ENCODE results near the gene CFL2. TPM values are rescaled to one million over a fixed set of nuclear protein-coding genes. Genes with fewer than 3 reads are reported as not detected.
A peak's percentile ranks its signal among the peaks of the same experiment; 100 is the strongest.

CFL2 gene
- total RNA-seq, 2 experiments from 2014 or later, result 7.7 to 9.0 TPM

DNA sequence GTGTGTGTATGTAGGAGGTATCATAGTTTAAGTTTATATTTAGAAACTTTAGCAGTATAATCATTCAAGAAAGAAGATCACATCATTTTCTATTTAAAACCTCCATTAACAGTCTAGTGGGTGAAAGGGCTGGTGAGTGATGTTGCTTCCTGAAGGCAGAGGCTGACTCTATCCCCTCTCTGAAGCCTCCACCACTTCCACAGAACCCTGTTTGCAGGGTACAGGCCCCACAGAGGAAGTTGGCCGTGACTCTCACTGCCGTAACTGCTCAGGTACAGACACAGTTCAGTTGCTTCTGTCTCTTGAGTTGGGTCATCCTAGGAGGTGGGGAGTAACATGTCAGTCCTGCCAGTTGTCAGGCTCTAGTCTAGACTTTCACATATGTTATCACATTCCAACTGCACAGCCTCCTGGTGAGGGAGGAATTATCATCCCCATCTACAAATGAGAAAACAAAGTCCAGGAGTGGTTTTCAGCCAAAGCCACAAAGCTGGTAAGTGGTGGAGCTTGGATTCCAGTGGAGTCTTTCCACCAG, 31.5 kb downstream of the CFL2 start:
- ChIA-PET POLR2A (no interaction called here), CTCF (no interaction called here)
- Mint-ChIP-seq H3K4me3 (no peak overlapping the region), H3K27ac (no peak overlapping the region), H3K36me3 (ENCODE audit: low read depth) (no peaks in the 10 kb centered on the region), H3K4me1 (peaks cover 12% of the 10 kb centered on the region), H3K27me3 (peaks cover 6% of the 10 kb centered on the region), H3K9me3 (no peaks in the 10 kb centered on the region)
- peak; percentile 43 for DNase-seq

DNA sequence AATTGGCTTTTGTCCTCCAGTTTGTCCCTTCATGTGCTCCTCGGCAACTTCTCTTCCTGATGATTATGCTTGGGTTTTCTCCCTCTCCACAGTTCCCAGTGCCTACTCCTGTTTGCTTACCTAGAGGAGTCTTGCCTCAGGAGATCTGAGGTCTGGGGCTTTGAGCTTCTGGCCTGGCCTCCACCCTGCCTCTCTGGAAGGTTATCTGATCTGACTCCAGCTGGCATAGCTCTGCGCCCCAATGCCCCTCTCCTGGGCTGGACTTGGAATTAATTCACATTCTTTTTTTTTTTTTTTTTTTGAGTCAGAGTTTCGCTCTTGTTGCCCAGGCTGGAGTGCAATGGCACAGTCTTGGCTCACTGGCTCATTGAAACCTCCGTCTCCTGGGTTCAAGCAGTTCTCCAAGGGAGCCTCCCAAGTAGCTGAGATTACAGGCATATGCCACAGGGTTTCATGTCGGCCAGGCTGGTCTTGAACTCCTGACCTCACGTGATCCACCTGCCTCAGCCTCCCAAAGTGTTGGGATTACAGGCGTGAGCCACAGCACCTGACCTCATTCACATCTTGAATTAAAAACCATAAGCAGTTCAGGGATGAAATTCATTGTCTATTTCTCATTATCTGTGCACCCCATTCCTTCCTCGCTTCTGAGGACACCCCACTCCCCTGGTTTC, 33.5 kb downstream of the CFL2 start:
- Mint-ChIP-seq H3K27ac (no peak overlapping the region), H3K4me1 (peaks cover 12% of the 10 kb centered on the region), H3K4me3 (no peak overlapping the region), H3K36me3 (ENCODE audit: low read depth) (no peaks in the 10 kb centered on the region), H3K9me3 (no peaks in the 10 kb centered on the region), H3K27me3 (peaks cover 1% of the 10 kb centered on the region)
- CTCF ChIA-PET, result interaction anchor here (0.7 to 0.8 kb wide), 2 partner anchors 192 to 739 kb away, joined by 3 to 4 read pairs; no protein-coding TSS in a partner anchor
- no peak for DNase-seq
- POLR2A ChIA-PET, result no interaction called here

DNA sequence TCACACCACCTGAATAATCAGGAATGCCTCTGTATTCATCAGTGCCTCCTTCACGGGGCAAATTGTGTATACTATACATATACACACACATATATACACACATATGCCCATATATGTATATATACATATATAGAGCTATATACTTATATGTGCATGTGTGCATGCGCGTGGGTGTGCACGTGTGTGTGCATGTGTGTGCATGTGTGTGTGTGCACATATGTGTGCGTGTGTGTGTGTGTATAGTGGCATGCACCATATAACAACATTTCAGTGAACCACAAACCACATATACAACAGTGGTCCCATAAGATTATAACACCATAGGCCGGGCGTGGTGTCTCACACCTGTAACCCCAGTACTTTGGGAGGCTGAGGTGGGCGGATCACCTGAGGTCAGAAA, 35.7 kb downstream of the CFL2 start:
- no peaks in the 10 kb centered on the region for H3K27me3 Mint-ChIP-seq
- H3K4me3 Mint-ChIP-seq, result no peak overlapping the region
- H3K4me1 Mint-ChIP-seq, result peaks cover 12% of the 10 kb centered on the region
- no peak for DNase-seq
- ChIA-PET CTCF (interaction anchor here (1.0 kb wide), 1 partner anchor 303 kb away, joined by 3 read pairs; no protein-coding TSS in a partner anchor), POLR2A (no interaction called here)
- no peaks in the 10 kb centered on the region for H3K36me3 Mint-ChIP-seq (ENCODE audit: low read depth)
- H3K27ac Mint-ChIP-seq, result no peak overlapping the region
- H3K9me3 Mint-ChIP-seq, result no peaks in the 10 kb centered on the region

DNA sequence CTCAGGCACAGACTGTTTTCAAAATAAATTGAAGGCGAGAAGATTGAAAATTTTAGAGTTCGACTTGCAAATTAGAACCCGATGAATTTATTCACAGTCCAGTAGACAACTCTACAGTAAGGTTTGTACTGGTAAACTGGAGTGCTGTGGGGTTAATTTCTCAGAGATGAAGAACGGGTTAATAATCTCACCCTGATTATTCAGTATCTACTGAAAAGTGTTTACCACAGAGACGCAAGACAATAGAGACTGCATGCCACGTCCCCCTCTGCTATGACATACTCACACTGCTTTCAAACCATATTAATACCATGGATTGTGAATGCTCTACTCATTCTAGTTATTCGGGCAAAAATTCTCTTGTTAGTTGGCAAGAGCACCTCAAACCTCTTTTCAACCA, 36.1 kb downstream of the CFL2 start:
- ChIA-PET POLR2A (no interaction called here), CTCF (interaction anchor here (1.0 kb wide), 1 partner anchor 303 kb away, joined by 3 read pairs; no protein-coding TSS in a partner anchor)
- H3K9me3 Mint-ChIP-seq, result no peaks in the 10 kb centered on the region
- H3K4me1 Mint-ChIP-seq, result peaks cover 8% of the 10 kb centered on the region
- no peak overlapping the region for H3K27ac Mint-ChIP-seq
- no peak overlapping the region for H3K4me3 Mint-ChIP-seq
- no peaks in the 10 kb centered on the region for H3K36me3 Mint-ChIP-seq (ENCODE audit: low read depth)
- DNase-seq, result no peak
- H3K27me3 Mint-ChIP-seq, result no peaks in the 10 kb centered on the region

DNA sequence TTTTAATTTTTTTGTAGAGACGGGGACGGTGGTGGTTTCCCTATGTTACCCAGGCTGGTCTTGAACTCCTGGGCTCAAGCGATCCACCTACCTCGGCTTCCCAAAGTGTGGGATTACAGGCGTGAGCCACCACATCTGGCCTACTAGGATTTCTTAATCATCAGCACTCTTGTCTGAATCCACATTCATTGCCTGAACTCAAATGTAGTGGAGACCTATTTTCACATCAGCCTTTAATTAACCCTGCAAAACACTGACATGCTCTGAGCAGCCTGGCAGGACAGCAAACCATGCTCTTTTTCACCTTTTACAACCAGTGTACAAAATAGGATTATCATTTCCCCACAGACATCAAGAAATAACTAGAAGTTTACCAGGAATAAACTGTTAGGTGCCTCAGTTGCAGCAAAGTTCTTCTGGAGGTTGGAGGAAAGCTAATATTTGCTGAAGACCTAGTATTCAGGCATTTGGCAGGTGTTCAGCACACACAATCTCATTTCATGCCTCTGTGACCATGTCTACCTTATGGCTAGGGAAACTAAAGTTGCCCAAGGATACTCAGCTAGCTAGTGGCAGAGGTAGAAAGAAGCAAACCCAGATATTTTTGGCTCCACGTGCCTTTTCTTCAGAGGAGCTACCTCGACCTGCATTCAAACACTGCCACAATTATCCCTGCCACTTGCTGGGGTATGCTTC, 37.7 kb downstream of the CFL2 start:
- no peak for DNase-seq
- Mint-ChIP-seq H3K4me1 (peaks cover 1% of the 10 kb centered on the region), H3K27me3 (no peaks in the 10 kb centered on the region), H3K36me3 (ENCODE audit: low read depth) (no peaks in the 10 kb centered on the region), H3K9me3 (no peaks in the 10 kb centered on the region), H3K27ac (no peak overlapping the region), H3K4me3 (no peak overlapping the region)
- CTCF ChIA-PET, result no interaction called here
- POLR2A ChIA-PET, result no interaction called here

DNA sequence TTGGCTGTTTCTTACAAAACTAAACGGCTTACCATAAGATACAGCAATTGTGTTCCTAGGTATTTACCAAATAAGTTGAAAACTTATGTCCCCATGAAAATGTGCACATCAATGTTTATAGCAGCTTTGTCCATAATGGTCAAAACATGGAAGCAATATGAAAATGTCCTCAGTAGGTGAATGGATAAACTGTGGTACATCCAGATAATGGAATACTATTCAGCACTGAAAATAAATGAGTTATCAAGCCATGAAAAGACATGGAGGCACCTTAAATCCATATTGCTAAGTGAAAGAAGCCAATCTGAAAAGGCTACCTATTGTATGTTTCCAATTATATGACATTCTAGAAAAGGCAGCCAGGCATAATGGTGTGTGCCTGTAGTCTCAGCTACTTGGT, 40.7 kb downstream of the CFL2 start:
- Mint-ChIP-seq H3K4me1 (peaks cover 3% of the 10 kb centered on the region), H3K36me3 (ENCODE audit: low read depth) (no peaks in the 10 kb centered on the region), H3K27me3 (no peaks in the 10 kb centered on the region), H3K9me3 (no peaks in the 10 kb centered on the region), H3K27ac (no peak overlapping the region), H3K4me3 (no peak overlapping the region)
- CTCF ChIA-PET, result interaction anchor here (0.6 to 2.7 kb wide), 7 partner anchors 36 to 749 kb away, joined by 3 to 35 read pairs (median 5); partner anchors contain the start of gene FAM177A1
- POLR2A ChIA-PET, result no interaction called here
- no peak for DNase-seq

DNA sequence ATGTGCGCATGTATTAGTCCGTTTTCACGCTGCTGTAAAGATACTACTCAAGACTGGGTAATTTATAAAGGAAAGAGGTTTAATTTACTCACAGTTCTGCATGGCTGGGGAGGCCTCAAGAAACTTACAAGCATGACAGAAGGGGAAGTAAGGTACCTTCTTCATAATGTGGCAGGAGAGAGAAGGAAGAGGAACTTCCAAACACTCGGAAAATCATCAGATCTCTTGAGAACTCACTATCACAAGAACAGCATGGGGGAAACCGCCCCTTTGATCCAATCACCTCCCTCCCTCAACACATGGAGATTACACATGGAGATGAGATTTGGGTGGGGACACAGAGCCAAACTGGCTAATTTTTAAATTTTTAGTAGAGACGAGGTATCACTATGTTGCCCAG, 42.7 kb downstream of the CFL2 start:
- ChIA-PET POLR2A (no interaction called here), CTCF (interaction anchor here (1.8 to 3.4 kb wide), 4 partner anchors 38 to 751 kb away, joined by 4 to 18 read pairs (median 8); no protein-coding TSS in a partner anchor)
- Mint-ChIP-seq H3K9me3 (no peaks in the 10 kb centered on the region), H3K27ac (no peak overlapping the region), H3K4me1 (peaks cover 8% of the 10 kb centered on the region), H3K4me3 (no peak overlapping the region), H3K27me3 (no peaks in the 10 kb centered on the region), H3K36me3 (ENCODE audit: low read depth) (no peaks in the 10 kb centered on the region)
- no peak for DNase-seq

DNA sequence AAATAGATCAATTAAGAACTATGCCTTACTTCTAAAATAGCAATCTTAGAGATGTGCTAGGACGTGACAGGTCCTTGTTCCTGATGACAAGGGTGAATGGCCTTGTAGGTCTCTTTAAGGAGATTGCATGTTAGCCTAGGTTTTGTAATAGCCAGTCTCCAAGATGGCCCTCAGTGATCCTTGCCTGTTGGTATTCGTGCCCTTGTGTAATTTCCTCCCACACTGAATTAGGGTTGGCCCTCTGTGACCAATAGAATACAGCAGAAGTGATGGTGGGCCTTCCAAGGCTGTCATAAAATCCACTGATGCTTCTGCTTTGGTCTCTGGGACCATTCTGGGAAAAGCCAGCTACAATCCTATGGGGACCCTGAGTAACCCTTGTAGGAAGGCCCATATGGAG, 46.3 kb downstream of the CFL2 start:
- no peak overlapping the region for H3K27ac Mint-ChIP-seq
- POLR2A ChIA-PET, result no interaction called here
- CTCF ChIA-PET, result no interaction called here
- no peak for DNase-seq
- H3K36me3 Mint-ChIP-seq (ENCODE audit: low read depth), result no peaks in the 10 kb centered on the region
- H3K9me3 Mint-ChIP-seq, result no peaks in the 10 kb centered on the region
- no peak overlapping the region for H3K4me3 Mint-ChIP-seq
- peaks cover 28% of the 10 kb centered on the region for H3K4me1 Mint-ChIP-seq
- H3K27me3 Mint-ChIP-seq, result no peaks in the 10 kb centered on the region

DNA sequence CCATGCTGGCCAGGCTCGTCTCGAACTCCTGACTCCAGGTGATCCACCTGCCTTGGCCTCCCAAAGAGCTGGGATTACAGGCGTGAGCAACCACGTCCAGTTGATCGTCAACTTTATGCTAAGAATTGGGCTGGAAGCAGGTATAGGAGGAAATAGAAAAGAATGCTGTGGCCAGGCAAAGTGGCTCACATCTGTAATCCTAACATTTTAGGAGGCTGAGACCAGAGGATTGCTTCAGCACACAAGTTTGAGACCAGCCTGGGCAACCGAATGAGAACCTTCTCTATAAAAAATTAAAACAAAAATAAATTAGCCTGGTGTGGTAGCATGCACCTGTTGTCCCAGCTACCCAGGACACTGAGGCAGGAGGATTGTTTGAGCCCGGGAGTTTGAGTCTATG, 47.4 kb downstream of the CFL2 start:
- ChIA-PET POLR2A (interaction anchor here (0.9 to 1.4 kb wide), 2 partner anchors 37 to 208 kb away, joined by 3 to 5 read pairs; partner anchors contain the start of gene BAZ1A), CTCF (no interaction called here)
- H3K9me3 Mint-ChIP-seq, result no peaks in the 10 kb centered on the region
- no peak for DNase-seq
- H3K4me1 Mint-ChIP-seq, result peaks cover 26% of the 10 kb centered on the region
- no peak overlapping the region for H3K4me3 Mint-ChIP-seq
- peak overlapping the region; percentile 44 for H3K27ac Mint-ChIP-seq
- H3K36me3 Mint-ChIP-seq (ENCODE audit: low read depth), result no peaks in the 10 kb centered on the region
- no peaks in the 10 kb centered on the region for H3K27me3 Mint-ChIP-seq

DNA sequence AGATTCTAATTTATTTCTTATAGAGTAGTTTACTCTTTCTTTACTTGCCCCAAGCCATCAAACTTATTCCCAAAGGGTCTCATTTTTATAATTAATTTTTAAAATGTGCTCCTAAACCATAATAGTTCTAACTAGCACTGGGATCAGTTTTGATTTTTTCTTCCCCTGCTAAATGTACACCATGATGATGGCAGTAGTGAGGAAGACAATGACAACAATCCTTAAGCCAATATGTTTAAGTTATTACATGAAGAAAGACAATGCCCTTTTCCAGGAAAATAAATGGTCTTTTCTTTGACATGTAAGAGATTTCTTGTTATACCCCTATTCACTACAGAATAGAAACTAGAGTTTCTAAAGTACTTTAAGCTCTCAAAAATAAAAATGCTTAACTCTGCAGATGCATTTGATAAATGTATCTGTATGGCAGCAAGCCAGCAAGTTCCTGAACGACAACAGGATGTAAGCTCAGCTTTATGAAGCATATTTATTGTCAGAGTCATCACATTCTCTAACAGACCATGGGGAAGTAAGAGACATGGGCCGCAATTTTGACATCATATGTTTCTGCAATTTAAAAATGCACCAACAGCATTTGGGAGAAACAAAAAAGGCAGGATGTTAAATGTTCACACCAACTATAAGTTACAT, 48.5 kb downstream of the CFL2 start:
- ChIA-PET POLR2A (interaction anchor here (0.6 to 1.8 kb wide), 11 partner anchors 18 to 738 kb away, joined by 3 to 12 read pairs (median 4); partner anchors contain the start of genes BAZ1A, PPP2R3C, PRORP and SNX6), CTCF (interaction anchor here (0.5 kb wide), 1 partner anchor 19 kb away, joined by 4 read pairs; no protein-coding TSS in a partner anchor)
- peak; percentile 38 for DNase-seq
- Mint-ChIP-seq H3K36me3 (ENCODE audit: low read depth) (no peaks in the 10 kb centered on the region), H3K27me3 (no peaks in the 10 kb centered on the region), H3K9me3 (no peaks in the 10 kb centered on the region), H3K4me3 (peak overlapping the region; percentile 16), H3K4me1 (peaks cover 26% of the 10 kb centered on the region), H3K27ac (peak overlapping the region; percentile 92)

DNA sequence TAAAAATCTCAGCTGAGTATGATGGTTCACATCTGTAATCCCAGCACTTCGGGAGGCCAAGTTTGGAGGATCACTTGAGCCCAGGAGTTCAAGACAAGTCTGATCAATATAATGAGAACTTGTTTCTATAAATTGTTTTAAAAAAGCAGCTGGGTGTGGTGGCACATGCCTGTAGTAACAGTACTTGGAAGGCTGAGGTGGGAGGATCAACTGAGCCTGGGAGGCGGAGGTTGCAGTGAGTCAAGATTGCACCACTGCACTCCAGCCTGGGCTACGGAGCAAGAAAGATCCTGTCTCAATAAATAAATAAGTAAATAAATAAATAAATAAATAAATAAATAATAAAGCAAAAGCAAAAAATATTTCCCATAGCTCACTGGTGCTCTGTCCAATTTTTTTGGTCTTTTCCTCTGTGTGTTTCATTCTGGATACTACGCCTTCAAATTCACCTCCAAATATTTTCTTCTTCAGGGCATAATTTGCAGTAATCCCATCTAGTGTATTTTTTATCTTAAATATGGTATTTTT, 51.8 kb downstream of the CFL2 start:
- POLR2A ChIA-PET, result interaction anchor here (0.6 to 1.0 kb wide), 2 partner anchors 32 to 62 kb away, joined by 3 read pairs; no protein-coding TSS in a partner anchor
- CTCF ChIA-PET, result interaction anchor here (1.5 kb wide), 1 partner anchor 319 kb away, joined by 4 read pairs; no protein-coding TSS in a partner anchor
- Mint-ChIP-seq H3K4me1 (peaks cover 23% of the 10 kb centered on the region), H3K9me3 (no peaks in the 10 kb centered on the region), H3K4me3 (no peak overlapping the region), H3K27ac (no peak overlapping the region), H3K36me3 (ENCODE audit: low read depth) (no peaks in the 10 kb centered on the region), H3K27me3 (no peaks in the 10 kb centered on the region)
- no peak for DNase-seq

DNA sequence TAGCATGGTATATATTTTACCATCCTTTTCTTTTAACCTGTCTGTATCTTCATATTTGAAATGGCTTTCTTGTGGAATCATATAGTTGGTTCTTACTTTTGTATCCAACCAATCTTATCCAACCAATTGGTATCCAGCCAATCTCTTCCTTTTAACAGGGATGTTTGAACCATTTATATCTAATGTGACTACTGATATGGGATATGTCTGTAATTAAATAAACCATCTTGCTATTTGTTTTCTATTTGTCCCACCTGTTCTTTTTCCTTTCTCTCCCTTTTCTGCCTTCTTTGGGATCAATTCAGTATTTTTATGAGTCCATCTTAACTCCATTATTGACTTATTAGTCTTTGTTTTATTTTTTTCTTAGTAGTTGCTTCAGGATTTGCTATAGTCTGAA, 53.6 kb downstream of the CFL2 start:
- ChIA-PET CTCF (no interaction called here), POLR2A (no interaction called here)
- H3K27me3 Mint-ChIP-seq, result no peaks in the 10 kb centered on the region
- H3K4me1 Mint-ChIP-seq, result peaks cover 12% of the 10 kb centered on the region
- no peak overlapping the region for H3K4me3 Mint-ChIP-seq
- no peak overlapping the region for H3K27ac Mint-ChIP-seq
- H3K36me3 Mint-ChIP-seq (ENCODE audit: low read depth), result no peaks in the 10 kb centered on the region
- H3K9me3 Mint-ChIP-seq, result no peaks in the 10 kb centered on the region
- DNase-seq, result no peak
